Inferior parietal cortex (tissue), 1 donor: Measurements from ENCODE around the gene CPO.

Experiments
- DNase-seq: peaks from one replicate; pipeline ENCODE4 v3.0.0-alpha.2; 2016; ENCODE audit errors: extremely low spot score

CPO gene

GRCh38 chr2:206971805-206972204 is 32.5 kb downstream of the CPO start:
- DNase-seq: no peak

- no peak for DNase-seq
Measured at GRCh38 chr2:206974551-206974950, 35.2 kb downstream of the CPO start.

- DNase-seq: no peak
Measured at GRCh38 chr2:206978746-206979145, 39.4 kb downstream of the CPO start.

GRCh38 chr2:206979365-206979764 is 40.0 kb downstream of the CPO start:
- DNase-seq: no peak

- DNase-seq: no peak
Measured at GRCh38 chr2:206979922-206980321, 40.6 kb downstream of the CPO start.

- DNase-seq: no peak
Measured at GRCh38 chr2:206980413-206980812, 41.1 kb downstream of the CPO start.

GRCh38 chr2:206981086-206981674 is 41.9 kb downstream of the CPO start:
- no peak for DNase-seq

- DNase-seq: peak; percentile 92
Measured at GRCh38 chr2:206981739-206982340, 42.5 kb downstream of the CPO start.

GRCh38 chr2:206982360-206982955 is 43.1 kb downstream of the CPO start:
- peak; percentile 60 for DNase-seq

- DNase-seq: no peak
Measured at GRCh38 chr2:206983161-206983859, 44.0 kb downstream of the CPO start.

GRCh38 chr2:206984206-206984605 is 44.9 kb downstream of the CPO start:
- no peak for DNase-seq

GRCh38 chr2:206986943-206987342 is 47.6 kb downstream of the CPO start:
- DNase-seq: no peak

GRCh38 chr2:206987810-206988209 is 48.5 kb downstream of the CPO start:
- no peak for DNase-seq

GRCh38 chr2:206988884-206989283 is 49.6 kb downstream of the CPO start:
- DNase-seq: no peak

GRCh38 chr2:206989311-206989710 is 50.0 kb downstream of the CPO start:
- DNase-seq: no peak

GRCh38 chr2:206990360-206990759 is 51.0 kb downstream of the CPO start:
- DNase-seq: peak; percentile 36

GRCh38 chr2:206991070-206991469 is 51.8 kb downstream of the CPO start:
- no peak for DNase-seq

- no peak for DNase-seq
Measured at GRCh38 chr2:206993396-206993911, 54.1 kb downstream of the CPO start.

GRCh38 chr2:206993964-206994363 is 54.6 kb downstream of the CPO start:
- no peak for DNase-seq

GRCh38 chr2:206996556-206997065 is 57.3 kb downstream of the CPO start:
- DNase-seq: no peak

- DNase-seq: peak; percentile 49
Measured at GRCh38 chr2:207008105-207008990, 69.0 kb downstream of the CPO start.
